Duodenal mucosa (tissue), 2 donors: Measurements from ENCODE around the gene XCL2.
"Not testable (repeated sequence)": the region's sequence is repeated elsewhere in the genome, so short reads cannot be mapped to it uniquely, and the experiment has no call there.

Experiments used
- H3K27ac ChIP-seq: one replicate; pipeline ENCODE4 v1.7.0; 2013; ENCODE audit warnings: low read depth, low read length
- H3K27me3 ChIP-seq, 2 donors: one replicate each; pipeline ENCODE4 v1.7.0; 2013; ENCODE audit warnings: low read length in 2 of 2, control low read depth in 1 of 2; ENCODE audit not compliant: insufficient read depth in 2 of 2, control insufficient read depth in 1 of 2
- H3K36me3 ChIP-seq, 2 donors: one replicate each; pipeline ENCODE4 v1.7.0; 2013; ENCODE audit warnings: low read length in 2 of 2, control low read depth in 1 of 2; ENCODE audit not compliant: insufficient read depth in 2 of 2, control insufficient read depth in 1 of 2
- H3K4me1 ChIP-seq, 2 donors: one replicate each; pipeline ENCODE4 v1.7.0; 2013; ENCODE audit warnings: low read length in 2 of 2, control low read depth in 1 of 2; ENCODE audit not compliant: insufficient read depth in 2 of 2, control insufficient read depth in 1 of 2
- H3K4me3 ChIP-seq, 2 donors: one replicate each; pipeline ENCODE4 v1.7.0; 2013; ENCODE audit warnings: low read length in 2 of 2, low read depth in 1 of 2
- H3K9ac ChIP-seq, 2 donors: one replicate each; pipeline ENCODE4 v1.7.0; 2013; ENCODE audit warnings: low read length in 2 of 2, low read depth in 1 of 2
- H3K9me3 ChIP-seq, 2 donors: one replicate each; pipeline ENCODE4 v1.7.0; 2013; ENCODE audit warnings: low read length in 2 of 2, control low read depth in 1 of 2; ENCODE audit not compliant: control insufficient read depth in 1 of 2

The XCL2 gene

DNA sequence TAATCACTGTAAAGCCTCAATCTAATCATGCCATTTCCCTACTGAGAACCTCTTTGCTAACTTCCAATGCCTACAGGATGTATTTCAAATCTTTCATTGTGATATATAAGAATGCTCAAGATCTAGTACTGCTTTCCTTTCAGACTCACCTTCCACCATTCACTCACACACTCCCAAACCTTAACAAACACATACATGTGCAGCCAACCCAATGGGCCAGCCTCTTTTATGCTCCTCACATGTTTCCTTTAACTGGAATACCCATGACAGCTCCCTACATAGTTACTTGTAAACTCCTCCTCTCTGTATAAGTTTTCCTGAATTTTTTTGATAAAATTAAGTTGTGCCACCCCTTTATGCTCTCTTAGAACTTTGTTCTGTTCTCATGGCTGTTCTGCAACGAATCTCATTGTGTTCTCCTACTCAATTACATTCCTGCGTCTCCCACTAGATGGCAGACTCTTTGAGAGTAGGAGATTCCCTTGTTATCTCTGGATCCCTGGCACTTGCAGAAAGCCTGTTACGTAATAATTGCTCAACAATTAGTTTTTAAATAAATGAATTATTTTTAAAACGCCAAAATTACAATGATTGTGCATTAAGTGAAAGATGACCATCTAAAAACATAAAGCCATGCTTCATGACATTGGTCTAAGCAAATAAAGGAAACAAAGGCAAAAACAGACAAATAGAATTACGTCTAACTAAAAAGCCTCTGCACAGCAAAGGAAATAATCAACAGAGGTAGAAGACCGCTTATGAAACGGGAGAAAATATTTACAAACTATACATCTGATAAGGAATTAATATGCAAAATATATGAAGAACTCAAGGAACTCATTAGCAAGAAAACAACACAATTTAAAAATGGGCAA is 2.1 kb upstream of the XCL2 start:
- not testable (repeated sequence) for H3K4me1 ChIP-seq, H3K4me3 ChIP-seq, H3K36me3 ChIP-seq, H3K9me3 ChIP-seq, H3K27ac ChIP-seq, H3K27me3 ChIP-seq, H3K9ac ChIP-seq

DNA sequence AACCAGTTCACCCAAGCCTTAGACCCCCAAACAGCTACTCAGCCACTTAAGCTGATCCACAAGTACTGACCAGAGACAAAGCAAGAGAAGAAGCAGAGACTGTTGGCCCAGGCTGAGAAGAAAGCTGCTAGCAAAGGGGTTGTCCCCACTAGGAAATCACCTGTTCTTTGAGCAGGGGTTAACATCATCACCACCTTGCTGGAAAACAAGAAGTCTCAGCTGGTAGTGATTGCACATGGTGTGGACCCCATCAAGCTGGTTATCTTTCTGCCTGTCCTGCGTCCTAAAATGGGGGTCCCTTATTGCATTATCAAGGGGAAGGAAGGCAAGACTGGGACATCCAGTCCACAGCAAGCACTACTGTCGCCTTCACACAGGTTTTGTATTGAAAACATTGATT is 819 bp downstream of the XCL2 start:
- not testable (repeated sequence) for H3K4me1 ChIP-seq, H3K27me3 ChIP-seq, H3K9ac ChIP-seq, H3K27ac ChIP-seq, H3K9me3 ChIP-seq, H3K36me3 ChIP-seq, H3K4me3 ChIP-seq

GRCh38 chr1:168540798-168541197 is 3.0 kb downstream of the XCL2 start:
- H3K9ac ChIP-seq, H3K36me3 ChIP-seq, H3K27me3 ChIP-seq, H3K27ac ChIP-seq, H3K4me3 ChIP-seq, H3K9me3 ChIP-seq, H3K4me1 ChIP-seq: not testable (repeated sequence)

- H3K4me3 ChIP-seq, result no peak overlapping the region
- H3K36me3 ChIP-seq, result no peaks in the 10 kb centered on the region
- H3K4me1 ChIP-seq, result peaks cover 0 to 4% of the 10 kb centered on the region in 2 donors
- no peaks in the 10 kb centered on the region for H3K9me3 ChIP-seq
- no peak overlapping the region for H3K27ac ChIP-seq
- no peak overlapping the region for H3K9ac ChIP-seq
- no peaks in the 10 kb centered on the region for H3K27me3 ChIP-seq
Observed at GRCh38 chr1:168535536-168535935, 8.3 kb downstream of the XCL2 start.

DNA sequence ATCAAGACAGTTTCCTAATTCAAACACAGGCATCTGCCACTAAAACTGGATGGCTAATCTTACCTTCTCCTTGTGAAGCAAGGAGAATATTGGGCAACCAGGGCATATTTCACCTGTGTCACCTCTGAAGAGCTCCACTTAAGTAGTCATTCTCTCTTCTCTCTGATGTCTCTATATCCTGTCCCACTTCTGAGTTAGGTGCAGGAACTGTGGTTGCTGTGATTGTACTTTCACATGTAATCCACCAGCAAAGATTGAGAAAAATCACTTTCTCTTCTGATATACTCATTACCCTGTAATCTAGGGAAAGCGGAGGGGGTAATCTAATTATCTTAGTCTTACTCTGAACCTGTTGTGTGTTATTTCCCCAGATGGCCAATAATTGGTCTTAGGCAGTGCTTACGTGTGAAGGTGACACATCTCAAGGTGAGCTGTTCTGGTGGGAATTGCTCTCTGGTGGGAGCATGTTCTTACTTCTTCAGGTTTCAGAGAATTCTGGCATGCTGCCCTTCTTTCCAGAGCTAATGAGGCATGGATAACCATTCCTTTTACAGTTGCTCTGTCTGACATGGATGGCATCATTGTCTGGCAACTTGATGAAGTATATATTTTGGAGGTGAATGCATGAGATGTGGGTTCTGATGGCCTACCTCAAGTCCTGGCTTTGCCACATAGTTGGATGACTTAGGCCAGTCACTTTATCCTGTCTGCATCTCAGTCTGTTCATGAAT is 12.0 kb downstream of the XCL2 start:
- no peaks in the 10 kb centered on the region for H3K36me3 ChIP-seq
- H3K4me3 ChIP-seq, result no peak overlapping the region
- peaks cover 0 to 4% of the 10 kb centered on the region in 2 donors for H3K4me1 ChIP-seq
- H3K9ac ChIP-seq, result no peak overlapping the region
- no peaks in the 10 kb centered on the region for H3K9me3 ChIP-seq
- no peaks in the 10 kb centered on the region for H3K27me3 ChIP-seq
- H3K27ac ChIP-seq, result no peak overlapping the region

DNA sequence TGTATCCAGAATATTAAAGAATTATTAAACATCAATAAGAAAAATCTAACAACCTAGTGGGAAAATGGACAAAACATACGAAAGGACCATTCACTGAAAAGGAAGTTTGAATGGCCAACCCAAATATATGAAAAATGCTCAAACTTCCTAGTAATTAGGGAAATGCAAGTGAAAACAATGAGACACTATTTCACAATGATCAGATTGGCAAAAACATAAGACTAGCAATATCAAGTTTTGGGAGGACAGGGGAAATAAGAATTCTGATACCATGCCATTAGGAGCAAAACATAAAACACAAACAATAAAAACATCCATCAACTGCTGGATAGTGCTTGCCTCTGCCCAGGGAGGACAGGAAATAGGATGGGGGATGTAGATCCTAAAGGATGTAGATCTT is 14.3 kb downstream of the XCL2 start:
- no peaks in the 10 kb centered on the region for H3K27me3 ChIP-seq
- H3K4me3 ChIP-seq, result no peak overlapping the region
- H3K9ac ChIP-seq, result no peak overlapping the region
- no peaks in the 10 kb centered on the region for H3K4me1 ChIP-seq
- no peaks in the 10 kb centered on the region for H3K36me3 ChIP-seq
- no peak overlapping the region for H3K27ac ChIP-seq
- no peaks in the 10 kb centered on the region for H3K9me3 ChIP-seq

DNA sequence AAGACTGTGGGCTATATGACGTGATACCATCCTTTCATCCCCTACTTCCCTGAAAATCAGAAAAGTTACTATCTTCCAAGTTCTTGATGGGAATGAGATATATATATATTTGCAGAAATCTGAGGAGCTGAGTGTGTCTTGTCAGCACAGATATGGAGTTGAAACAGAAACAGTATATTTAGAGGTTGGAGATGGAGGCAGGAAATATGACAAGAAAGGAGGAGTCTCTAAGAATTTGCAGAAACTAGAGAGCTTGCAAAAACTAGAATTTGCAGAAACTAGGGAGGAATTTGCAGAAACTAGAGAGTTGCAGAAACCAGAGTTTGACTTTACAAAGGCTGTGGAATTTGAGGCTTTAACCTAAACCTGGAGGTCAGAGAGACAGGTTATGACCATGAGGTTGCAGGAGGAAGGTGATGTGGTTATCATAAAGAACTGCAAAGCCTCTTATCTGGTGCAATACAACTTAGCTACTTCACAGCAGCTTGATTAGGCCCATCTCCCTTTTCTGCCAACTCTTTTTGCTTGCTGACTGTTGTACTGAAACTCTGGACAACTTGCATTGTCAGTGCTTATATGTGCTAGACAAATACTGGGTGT is 22.3 kb downstream of the XCL2 start:
- H3K4me3 ChIP-seq, result no peak overlapping the region
- no peaks in the 10 kb centered on the region for H3K36me3 ChIP-seq
- H3K27ac ChIP-seq, result no peak overlapping the region
- no peaks in the 10 kb centered on the region for H3K4me1 ChIP-seq
- H3K27me3 ChIP-seq, result no peaks in the 10 kb centered on the region
- no peaks in the 10 kb centered on the region for H3K9me3 ChIP-seq
- no peak overlapping the region for H3K9ac ChIP-seq

DNA sequence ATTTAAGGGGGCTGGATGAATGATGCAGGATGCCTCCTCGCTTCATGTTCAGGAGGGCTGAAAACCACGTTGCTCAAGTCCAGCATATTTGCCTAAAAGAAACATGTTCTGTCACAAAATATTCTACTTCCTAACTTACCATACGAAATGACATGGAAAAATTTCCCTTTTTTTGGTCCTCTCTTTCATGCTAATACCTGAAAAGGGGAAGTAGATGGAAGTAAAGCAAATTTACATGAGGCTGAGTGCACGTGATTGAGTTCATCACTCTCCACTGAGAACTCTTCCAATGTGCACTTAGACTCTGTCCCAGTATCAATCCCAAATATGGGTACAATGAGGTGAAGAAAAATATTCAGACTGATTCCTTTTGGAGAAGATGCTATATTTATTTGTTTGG is 23.0 kb downstream of the XCL2 start:
- H3K4me3 ChIP-seq, result no peak overlapping the region
- H3K36me3 ChIP-seq, result no peaks in the 10 kb centered on the region
- H3K9me3 ChIP-seq, result no peaks in the 10 kb centered on the region
- H3K27me3 ChIP-seq, result no peaks in the 10 kb centered on the region
- H3K27ac ChIP-seq, result no peak overlapping the region
- H3K9ac ChIP-seq, result no peak overlapping the region
- H3K4me1 ChIP-seq, result no peaks in the 10 kb centered on the region

GRCh38 chr1:168520052-168520751 is 23.6 kb downstream of the XCL2 start:
- no peak overlapping the region for H3K4me3 ChIP-seq
- H3K9me3 ChIP-seq, result no peaks in the 10 kb centered on the region
- no peaks in the 10 kb centered on the region for H3K27me3 ChIP-seq
- H3K27ac ChIP-seq, result no peak overlapping the region
- H3K36me3 ChIP-seq, result no peaks in the 10 kb centered on the region
- no peaks in the 10 kb centered on the region for H3K4me1 ChIP-seq
- H3K9ac ChIP-seq, result no peak overlapping the region

GRCh38 chr1:168518813-168519212 is 25.0 kb downstream of the XCL2 start:
- H3K27ac ChIP-seq, result no peak overlapping the region
- H3K36me3 ChIP-seq, result no peaks in the 10 kb centered on the region
- H3K4me1 ChIP-seq, result peaks cover 0 to 8% of the 10 kb centered on the region in 2 donors
- H3K4me3 ChIP-seq, result no peak overlapping the region
- no peaks in the 10 kb centered on the region for H3K27me3 ChIP-seq
- no peak overlapping the region for H3K9ac ChIP-seq
- H3K9me3 ChIP-seq, result no peaks in the 10 kb centered on the region
